Measurements from ENCODE around the gene PSME1.

The PSME1 gene

GRCh38 chr14:24145690-24146452, 9.9 kb downstream of the PSME1 start:
- in situ Hi-C loops (cut with HindIII; ENCODE audit: low sequenced_read_pairs): no loop called here

GRCh38 chr14:24146453-24146977, 10.5 kb downstream of the PSME1 start, which contains the start of gene PSME2:
Gene PSME2 (minus strand): TSS chr14:24146610. CDS start chr14:24146581, 29 bp downstream.
- in situ Hi-C loops (cut with HindIII; ENCODE audit: low sequenced_read_pairs): no loop called here

GRCh38 chr14:24146978-24147760, 11.2 kb downstream of the PSME1 start, which contains the start of gene RNF31:
Gene RNF31 (plus strand): TSS chr14:24147498. CDS start chr14:24147699, 201 bp downstream.
- in situ Hi-C loops (cut with HindIII; ENCODE audit: low sequenced_read_pairs): no loop called here

DNA sequence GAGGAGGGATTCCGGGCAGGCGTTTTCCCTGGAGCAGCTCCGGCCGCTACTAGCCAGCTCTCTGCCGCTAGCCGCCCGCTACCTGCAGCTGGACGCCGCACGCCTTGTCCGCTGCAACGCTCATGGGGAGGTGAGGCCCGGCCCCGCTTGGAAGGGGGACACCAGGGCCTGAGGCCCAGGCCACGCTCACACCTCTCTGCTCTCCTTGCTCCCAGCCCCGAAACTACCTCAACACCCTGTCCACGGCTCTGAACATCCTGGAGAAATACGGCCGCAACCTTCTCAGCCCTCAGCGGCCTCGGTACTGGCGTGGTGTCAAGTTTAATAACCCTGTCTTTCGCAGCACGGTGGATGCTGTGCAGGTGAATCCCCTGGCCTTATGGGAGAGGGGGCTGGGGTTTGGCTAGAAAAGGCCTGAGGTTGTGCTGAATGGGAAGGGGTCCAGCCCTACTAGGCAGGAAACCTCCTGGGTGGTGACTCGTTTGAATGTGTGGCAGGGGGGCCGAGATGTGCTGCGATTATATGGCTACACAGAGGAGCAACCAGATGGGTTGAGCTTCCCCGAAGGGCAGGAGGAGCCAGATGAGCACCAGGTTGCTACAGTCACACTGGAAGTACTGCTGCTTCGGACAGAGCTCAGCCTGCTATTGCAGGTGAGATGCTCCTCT, 11.9 kb downstream of the PSME1 start:
- in situ Hi-C loops (cut with HindIII; ENCODE audit: low sequenced_read_pairs): no loop called here

DNA sequence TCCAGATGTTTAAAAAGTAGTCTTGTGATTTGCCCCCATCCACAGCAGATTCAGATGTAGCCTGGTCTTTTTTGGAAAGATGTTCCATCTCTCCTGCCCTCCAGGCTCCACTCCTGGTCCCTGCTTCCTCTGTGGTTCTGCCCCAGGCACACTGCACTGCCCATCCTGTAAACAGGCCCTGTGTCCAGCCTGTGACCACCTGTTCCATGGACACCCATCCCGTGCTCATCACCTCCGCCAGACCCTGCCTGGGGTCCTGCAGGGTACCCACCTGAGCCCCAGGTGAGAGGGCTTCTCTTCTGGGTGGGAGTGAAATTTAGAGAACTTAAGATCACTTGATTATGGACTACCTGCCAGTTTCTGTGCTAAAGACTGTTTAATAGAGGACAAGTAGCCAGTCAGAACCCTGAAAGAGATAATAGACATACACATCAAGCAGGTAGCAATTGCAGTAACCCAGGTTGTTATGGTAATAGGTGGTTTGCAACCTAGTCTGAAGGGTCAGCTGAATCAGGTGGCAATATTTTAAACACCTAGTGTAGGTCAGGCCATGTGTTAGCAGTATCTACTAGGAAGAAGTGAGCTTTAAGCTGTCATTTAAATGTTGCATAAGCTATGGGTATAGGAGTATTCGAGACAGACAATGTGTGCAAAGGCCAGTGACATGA, 13.4 kb downstream of the PSME1 start:
- in situ Hi-C loops (cut with HindIII; ENCODE audit: low sequenced_read_pairs): no loop called here

GRCh38 chr14:24150061-24150460, 14.1 kb downstream of the PSME1 start:
- in situ Hi-C loops (cut with HindIII; ENCODE audit: low sequenced_read_pairs): no loop called here

GRCh38 chr14:24150567-24150966, 14.6 kb downstream of the PSME1 start:
- in situ Hi-C loops (cut with HindIII; ENCODE audit: low sequenced_read_pairs): no loop called here

DNA sequence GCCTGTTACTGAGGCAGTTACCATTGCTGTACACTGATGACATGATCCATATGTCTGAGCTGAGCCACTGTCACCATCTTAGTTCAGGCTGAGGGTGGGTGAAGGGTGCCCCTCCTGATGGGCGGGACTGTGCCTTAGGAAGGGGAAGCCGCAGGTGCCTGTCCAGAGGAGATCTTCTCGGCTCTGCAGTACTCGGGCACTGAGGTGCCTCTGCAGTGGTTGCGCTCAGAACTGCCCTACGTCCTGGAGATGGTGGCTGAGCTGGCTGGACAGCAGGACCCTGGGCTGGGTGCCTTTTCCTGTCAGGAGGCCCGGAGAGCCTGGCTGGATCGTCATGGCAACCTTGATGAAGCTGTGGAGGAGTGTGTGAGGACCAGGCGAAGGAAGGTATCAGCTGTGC, 15.0 kb downstream of the PSME1 start:
- in situ Hi-C loops (cut with HindIII; ENCODE audit: low sequenced_read_pairs): no loop called here

DNA sequence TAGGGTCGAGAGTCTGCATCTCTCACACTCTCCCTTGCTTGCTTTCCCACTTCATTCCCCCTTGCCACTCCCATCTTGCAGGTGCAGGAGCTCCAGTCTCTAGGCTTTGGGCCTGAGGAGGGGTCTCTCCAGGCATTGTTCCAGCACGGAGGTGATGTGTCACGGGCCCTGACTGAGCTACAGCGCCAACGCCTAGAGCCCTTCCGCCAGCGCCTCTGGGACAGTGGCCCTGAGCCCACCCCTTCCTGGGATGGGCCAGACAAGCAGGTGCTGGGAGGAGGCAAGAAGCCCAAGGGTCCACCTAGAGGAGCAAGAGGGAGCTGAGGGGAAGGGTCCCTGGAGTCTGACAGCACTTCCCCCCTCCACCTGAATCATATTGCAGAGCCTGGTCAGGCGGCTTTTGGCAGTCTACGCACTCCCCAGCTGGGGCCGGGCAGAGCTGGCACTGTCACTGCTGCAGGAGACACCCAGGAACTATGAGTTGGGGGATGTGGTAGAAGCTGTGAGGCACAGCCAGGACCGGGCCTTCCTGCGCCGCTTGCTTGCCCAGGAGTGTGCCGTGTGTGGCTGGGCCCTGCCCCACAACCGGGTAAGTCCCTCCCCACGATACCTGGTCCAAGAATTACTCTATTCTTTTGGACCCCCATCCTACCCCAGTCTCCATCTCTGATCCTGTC, 15.5 kb downstream of the PSME1 start:
- in situ Hi-C loops (cut with HindIII; ENCODE audit: low sequenced_read_pairs): no loop called here

DNA sequence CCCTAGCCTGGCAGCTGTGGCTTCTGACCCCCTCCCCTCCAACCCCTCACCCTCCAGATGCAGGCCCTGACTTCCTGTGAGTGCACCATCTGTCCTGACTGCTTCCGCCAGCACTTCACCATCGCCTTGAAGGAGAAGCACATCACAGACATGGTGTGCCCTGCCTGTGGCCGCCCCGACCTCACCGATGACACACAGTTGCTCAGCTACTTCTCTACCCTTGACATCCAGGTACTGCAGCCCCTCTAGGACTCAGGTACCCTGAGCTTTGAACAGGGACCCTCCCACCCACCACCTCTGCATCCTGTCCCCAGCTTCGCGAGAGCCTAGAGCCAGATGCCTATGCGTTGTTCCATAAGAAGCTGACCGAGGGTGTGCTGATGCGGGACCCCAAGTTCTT, 19.1 kb downstream of the PSME1 start:
- in situ Hi-C loops (cut with HindIII; ENCODE audit: low sequenced_read_pairs): no loop called here

DNA sequence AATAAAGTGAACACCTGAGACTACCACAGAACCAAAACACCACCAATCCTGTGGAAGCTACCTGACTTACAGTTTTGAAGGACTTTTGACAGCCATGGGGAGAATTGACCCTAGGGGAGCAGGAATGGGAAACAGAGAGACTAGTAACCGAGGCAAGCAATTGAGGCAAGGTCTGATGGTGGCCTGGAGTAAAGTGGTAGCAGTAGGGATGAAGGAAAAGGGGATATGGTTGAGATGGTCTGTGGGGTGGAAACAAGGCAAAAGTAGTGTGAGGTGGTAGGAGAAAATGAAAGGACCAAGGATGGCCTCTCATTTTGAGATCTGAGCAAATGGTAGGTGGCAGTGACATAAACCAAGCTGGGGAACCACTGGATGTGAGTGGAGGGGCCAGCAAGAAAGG, 20.8 kb downstream of the PSME1 start:
- in situ Hi-C loops (cut with HindIII; ENCODE audit: low sequenced_read_pairs): no loop called here

- in situ Hi-C loops (cut with HindIII; ENCODE audit: low sequenced_read_pairs): no loop called here
These were observed 21.3 kb downstream of the PSME1 start for GRCh38 chr14:24157331-24157730.

DNA sequence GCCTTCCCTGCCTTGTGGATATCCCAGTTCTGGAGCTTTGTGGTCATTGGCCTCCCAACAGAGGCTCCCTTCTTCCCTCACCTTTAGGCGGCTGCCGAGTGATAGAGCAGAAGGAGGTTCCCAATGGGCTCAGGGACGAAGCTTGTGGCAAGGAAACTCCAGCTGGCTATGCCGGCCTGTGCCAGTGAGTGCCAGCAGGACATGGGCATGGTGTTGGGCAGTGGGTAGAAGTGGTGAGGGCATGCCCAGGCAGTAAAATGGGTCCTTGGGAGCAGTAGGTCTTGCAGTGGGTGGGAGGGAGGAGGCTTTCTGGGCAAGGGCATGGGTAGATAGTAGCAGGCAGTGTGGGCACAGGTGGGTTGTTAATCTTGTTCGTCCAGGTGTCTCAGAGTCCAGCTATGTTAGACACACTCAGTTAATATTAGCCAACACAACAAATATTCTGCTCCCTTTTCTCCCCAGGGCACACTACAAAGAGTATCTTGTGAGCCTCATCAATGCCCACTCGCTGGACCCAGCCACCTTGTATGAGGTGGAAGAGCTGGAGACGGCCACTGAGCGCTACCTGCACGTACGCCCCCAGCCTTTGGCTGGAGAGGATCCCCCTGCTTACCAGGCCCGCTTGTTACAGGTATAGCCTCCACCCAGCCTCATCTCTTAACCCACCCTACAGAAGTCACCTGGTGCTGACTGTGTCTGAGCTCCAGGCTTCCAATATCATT, 23.9 kb downstream of the PSME1 start:
- in situ Hi-C loops (cut with HindIII; ENCODE audit: low sequenced_read_pairs): no loop called here

DNA sequence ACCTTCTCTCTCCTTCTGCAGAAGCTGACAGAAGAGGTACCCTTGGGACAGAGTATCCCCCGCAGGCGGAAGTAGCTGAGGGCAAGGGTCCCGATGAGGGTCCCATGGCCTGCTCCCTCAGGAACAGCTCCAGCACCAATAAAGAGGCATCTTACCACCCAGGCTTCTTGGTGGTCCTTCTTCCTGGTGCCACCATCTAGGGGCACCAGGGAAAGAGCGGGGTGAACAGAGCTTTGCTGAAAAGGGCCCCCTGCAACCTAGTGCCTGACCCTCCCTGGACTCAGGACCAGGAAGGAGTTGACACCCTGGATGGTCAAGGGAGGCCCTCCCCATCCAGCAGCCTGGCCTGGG, 24.5 kb downstream of the PSME1 start:
- in situ Hi-C loops (cut with HindIII; ENCODE audit: low sequenced_read_pairs): no loop called here

GRCh38 chr14:24160850-24161804, 25.1 kb downstream of the PSME1 start, which contains the start of gene IRF9:
Gene IRF9 (plus strand): TSS chr14:24161265. CDS start chr14:24162145, 880 bp downstream.
- in situ Hi-C loops (cut with HindIII; ENCODE audit: low sequenced_read_pairs): no loop called here

- in situ Hi-C loops (cut with HindIII; ENCODE audit: low sequenced_read_pairs): no loop called here
These were observed 26.1 kb downstream of the PSME1 start for GRCh38 chr14:24162093-24162492.

- in situ Hi-C loops (cut with HindIII; ENCODE audit: low sequenced_read_pairs): no loop called here
These were observed 28.6 kb downstream of the PSME1 start for GRCh38 chr14:24164518-24164991.

DNA sequence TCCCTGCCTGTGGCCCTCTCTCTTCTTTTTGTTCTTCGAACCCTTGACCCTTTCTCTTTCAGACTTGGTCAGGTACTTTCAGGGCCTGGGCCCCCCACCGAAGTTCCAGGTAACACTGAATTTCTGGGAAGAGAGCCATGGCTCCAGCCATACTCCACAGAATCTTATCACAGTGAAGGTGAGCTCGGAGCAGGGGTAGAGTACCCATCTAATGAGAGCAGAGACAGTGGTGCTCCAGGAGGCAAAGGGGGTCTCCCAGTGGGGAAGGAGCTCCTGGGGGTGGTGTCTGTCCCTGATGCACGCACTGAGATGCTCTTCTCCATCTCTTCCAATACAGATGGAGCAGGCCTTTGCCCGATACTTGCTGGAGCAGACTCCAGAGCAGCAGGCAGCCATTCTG, 29.8 kb downstream of the PSME1 start:
- in situ Hi-C loops (cut with HindIII; ENCODE audit: low sequenced_read_pairs): no loop called here
